NB4 (cell line): Measurements from ENCODE around the gene WDR7.

ENCODE experiments used
- POLR2A ChIP-seq: IDR thresholded peaks from 2 replicates; pipeline ENCODE4 v1.6.1; 2011; ENCODE audit warnings: mild to moderate bottlenecking; ENCODE audit not compliant: insufficient read length; ENCODE audit errors: extremely low read depth
- TF ChIP-seq, protein P1 (sequence below): IDR thresholded peaks from one replicate; pipeline ENCODE4 v1.5.1; 2012; ENCODE audit warnings: low read depth, low read length

DNA sequence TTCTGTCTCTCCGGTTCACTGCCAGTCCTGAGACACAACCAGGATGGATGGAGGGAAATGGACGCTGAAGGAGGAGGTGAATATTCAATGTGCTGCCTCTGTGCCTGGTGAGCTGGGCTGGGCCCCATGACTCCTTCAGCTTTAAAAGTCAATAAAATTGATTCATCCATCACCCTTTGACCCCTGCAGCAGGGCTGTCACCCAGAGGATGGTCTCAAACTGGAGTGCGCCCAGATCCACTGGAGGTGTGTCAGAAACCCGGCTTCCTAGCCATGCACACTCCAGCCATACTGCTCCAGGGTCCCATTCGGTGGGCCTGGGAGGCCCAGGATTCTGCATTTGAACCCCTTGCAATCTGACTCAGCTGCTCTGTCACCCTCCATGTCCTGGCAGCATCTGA, 401.6 kb downstream of the WDR7 start:
- no peak for TF ChIP-seq POLR2A
- TF ChIP-seq, protein P1, sequence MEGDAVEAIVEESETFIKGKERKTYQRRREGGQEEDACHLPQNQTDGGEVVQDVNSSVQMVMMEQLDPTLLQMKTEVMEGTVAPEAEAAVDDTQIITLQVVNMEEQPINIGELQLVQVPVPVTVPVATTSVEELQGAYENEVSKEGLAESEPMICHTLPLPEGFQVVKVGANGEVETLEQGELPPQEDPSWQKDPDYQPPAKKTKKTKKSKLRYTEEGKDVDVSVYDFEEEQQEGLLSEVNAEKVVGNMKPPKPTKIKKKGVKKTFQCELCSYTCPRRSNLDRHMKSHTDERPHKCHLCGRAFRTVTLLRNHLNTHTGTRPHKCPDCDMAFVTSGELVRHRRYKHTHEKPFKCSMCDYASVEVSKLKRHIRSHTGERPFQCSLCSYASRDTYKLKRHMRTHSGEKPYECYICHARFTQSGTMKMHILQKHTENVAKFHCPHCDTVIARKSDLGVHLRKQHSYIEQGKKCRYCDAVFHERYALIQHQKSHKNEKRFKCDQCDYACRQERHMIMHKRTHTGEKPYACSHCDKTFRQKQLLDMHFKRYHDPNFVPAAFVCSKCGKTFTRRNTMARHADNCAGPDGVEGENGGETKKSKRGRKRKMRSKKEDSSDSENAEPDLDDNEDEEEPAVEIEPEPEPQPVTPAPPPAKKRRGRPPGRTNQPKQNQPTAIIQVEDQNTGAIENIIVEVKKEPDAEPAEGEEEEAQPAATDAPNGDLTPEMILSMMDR, result no peak
